HG03066 (cell line): ENCODE data around the gene TRMT61B.

Experiments
- ATAC-seq: cut with Tn5 transposase; IDR thresholded peaks from one replicate; pipeline ENCODE4 v1.9.1; 2021; ENCODE audit warnings: low read depth; ENCODE audit not compliant: unreplicated experiment

The TRMT61B gene

DNA sequence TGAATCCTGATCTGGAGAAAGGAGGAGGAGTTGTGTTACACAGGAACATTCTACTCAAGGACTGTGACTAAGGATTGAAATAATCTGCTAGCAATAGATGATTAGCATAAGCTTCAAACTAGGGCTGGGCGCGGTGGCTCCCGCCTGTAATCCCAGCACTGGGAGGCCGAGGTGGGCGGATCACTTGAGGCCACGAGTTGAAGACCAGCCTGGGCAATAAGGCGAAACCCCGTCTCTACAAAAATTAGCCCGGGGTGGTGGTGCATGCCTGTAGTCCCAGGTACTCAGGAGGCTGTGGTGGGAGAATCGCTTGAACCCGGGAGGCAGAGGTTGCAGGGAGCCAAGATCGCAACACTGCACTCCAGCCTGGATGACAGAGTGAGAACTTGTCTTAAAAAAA, 1.5 kb downstream of the TRMT61B start:
- no peak for ATAC-seq

DNA sequence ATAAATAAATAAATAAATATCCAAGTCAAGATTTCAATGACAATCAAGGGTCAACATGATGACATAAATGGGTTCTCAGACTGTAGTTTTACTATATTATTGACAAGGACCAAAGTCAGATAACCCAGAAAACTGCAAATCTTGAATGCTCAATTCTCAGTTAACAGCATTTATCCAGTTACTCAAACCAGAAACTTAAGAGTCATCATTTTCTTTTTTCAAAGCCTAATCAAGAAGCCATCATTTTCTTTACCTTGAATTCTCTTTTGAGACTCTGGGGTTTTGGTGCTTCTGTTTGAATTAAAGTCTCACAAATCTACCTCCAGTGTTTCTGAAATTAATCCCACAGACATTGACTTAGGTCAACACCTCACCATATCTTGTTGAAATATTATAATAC, 14.1 kb downstream of the TRMT61B start:
- ATAC-seq, result no peak

DNA sequence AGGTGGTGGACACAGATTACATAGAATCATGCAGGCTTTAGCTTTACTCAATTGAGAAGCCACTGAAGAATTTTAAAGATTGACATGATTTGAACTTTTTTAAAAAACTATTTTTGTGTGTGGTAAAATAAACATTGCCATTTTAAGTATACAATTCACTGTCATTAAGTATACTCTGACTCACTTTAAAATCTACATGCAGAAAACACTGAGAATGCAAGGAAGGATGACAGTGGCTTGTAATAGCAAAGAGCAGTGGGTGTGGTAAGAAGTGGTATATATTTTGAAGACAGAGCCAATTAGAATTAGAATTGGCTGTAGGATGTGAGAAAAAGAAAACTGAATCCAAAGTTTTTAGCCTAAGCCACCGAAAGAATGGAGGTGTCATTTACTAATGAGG, 14.9 kb downstream of the TRMT61B start:
- ATAC-seq, result no peak

DNA sequence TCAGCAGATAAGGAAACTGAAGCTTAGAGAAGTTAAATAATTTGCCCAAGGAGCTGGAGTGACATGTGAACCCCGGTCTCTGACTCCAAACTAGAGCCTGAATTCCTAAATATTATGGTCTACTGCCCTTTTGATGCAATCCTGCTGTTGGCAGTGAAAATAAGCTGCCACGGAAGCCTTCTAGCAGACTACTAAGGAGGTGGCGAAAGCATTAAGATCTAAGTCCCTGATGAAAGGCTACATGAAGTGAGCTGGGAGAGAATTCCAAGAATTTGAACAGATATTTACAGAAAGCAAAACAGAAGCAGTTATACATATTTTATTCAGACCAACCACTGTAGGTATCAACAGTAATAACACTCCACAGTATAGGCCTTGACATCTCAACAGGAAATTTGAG, 28.1 kb downstream of the TRMT61B start:
- no peak for ATAC-seq

DNA sequence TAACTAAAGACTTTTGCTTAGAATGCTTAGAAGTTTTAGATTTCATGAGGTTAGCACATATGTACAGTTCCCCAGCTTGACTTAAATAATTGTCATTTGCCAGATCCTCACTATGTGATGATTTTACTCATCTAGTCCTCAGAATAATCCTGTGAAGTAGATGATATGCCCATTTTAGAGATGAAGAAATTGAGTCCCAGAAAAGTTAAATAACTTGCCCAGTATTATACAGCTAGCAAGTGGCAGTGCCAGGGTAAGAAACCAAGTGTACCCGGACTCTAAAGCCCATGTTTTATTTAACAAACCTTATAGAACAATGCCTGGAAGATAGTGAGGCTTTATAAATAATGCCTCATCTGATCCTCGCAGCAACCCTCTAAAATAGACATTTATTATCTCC, 31.1 kb downstream of the TRMT61B start:
- ATAC-seq, result no peak

DNA sequence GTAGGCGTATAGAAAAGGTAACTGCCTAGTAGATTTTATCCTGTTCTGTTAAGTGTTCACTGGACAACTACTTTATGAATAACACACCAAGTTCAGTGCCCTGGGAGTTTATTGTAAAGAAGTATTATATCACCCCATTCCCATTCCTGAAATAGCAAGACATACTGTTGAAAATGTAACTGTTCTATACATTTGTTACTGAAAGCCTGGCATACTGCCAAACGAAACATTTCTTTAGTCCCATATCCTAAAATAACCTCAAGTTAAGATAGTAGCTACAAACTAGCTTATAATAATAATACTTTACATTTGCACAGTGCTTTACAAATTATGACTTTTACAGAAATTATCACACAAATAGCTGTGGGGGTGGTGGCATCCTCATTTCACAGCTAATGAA, 34.3 kb downstream of the TRMT61B start:
- no peak for ATAC-seq

DNA sequence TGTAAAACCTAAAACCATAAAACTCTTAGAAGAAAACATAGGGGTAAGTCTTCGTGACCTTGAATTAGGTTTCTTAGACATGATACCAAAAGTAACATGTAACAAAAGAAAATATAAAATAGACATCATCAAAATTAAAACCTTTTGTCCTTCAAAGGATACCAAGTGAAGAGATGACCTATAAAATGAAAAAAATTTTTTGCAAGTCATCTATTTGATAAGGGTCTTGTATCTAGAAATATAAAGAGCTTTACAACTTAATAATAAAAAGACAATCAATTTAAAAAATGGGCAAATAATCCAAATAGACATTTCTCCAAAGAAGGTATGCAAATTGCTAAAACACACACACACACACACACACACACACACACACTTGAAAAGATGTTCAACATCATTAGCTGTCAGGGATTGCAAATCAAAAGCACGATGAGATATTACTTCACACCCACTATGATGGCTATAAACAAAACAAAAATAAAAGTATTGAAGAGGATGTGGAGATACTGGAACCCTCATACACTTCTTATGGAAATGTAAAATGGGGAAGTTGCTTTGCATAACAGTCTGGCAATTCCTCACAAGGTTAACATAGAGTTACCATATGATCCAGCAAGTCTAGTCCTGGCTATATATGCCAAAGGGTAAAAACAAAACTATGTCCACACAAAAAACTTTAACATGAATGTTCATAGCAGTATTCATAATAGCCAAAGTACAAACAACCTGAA, 36.2 kb downstream of the TRMT61B start:
- ATAC-seq, result no peak

DNA sequence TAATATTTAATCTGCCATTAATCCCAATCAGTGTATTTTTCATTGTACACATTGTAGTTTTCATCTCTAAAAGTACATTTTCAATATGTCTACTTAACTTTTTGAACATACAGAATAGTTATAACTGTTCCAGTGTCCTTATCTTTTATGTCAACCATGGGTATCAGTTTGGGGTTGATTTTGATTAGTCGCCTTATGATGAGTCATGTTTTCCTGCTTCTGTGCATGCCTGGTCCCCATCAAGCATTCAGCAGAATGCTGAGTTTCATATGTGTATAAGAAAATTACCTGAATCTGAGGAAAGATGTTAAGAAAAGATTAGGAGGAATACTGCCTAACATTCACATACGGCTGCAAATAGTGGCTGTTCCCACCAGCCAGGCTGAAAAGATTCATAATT, 41.7 kb downstream of the TRMT61B start:
- no peak for ATAC-seq

DNA sequence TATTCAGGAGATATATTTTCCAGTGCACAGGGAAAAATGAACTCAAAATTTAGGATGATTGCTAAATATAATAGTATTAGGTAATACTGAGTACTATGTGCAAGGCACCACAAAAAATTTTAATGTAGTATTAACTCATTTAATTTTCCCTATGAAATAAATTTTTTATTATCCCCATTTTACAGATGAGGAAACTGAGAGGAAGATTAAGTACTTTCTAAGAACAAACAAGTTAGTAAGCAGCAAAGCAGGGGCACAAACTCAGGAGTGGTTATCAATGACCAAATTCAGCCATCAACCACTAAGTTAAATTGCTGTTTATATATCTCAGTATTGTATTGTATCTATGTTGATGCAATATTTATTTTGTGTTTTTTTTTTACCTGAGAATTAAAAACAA, 45.2 kb downstream of the TRMT61B start:
- ATAC-seq, result no peak

DNA sequence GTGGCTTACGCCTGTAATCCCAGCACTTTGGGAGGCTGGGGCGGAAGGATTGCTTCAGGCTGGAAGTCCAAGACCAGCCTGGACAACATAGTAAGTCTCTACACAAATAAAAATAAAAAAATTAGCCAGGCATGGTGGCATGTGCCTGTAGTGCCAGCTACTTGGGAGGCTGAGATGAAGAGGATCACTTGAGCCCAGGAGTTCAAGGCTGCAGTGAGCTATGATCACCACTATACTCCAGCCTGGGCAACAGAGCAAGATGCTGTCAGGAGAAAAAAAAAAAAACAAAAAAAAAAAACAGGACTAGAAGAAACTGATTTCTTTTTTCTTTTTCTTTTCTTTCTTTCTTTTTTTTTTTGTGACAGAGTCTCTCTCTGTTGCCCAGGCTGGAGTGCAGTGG, 45.9 kb downstream of the TRMT61B start:
- ATAC-seq, result no peak

DNA sequence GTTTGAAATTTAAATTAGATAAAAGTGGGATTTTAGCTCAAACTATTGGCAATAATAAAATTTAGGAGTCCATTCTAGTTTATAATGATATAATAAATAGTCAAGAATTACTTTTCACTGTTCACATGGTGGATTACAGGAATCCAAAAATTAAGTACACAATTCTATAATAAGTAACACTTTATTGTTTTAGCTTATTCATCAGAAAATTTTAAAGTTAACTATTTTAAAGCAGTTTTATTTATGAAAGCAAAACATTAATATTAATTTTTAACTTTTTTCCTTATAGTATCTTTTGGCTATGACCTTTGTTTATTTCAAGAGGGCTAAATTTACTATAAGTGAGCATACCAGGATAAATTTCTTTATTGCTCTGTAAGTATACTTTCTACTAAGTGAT, 48.1 kb downstream of the TRMT61B start:
- ATAC-seq, result no peak

DNA sequence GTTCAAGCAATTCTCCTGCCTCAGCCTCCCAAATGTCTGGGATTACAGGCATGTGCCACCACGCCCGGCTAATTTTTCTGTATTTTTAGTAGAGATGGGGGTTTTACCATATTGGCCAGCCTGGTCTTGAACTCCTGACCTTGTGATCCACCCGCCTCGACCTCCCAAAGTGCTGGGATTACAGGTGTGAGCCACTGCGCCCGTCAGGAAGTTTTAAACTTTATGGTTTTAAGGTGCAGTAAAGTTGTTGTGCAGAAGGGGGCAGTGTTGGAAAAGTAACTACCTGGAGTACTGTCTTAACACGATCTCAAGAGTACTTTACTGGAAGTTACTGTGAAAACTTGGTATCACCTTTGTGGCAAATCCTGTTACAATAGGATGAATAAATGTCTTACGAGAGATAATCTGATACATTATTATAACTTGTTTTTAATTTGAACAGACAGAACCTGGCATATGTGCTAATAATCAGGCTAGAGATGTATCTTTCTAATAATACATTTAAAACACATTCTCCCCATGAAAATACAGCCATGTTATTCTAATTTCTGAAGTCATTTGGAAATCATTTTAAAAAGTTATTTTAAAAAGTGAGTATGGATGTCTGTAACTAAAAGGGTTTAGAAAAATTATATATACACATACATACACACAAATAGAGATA, 48.7 kb downstream of the TRMT61B start:
- peak; percentile 54 for ATAC-seq

DNA sequence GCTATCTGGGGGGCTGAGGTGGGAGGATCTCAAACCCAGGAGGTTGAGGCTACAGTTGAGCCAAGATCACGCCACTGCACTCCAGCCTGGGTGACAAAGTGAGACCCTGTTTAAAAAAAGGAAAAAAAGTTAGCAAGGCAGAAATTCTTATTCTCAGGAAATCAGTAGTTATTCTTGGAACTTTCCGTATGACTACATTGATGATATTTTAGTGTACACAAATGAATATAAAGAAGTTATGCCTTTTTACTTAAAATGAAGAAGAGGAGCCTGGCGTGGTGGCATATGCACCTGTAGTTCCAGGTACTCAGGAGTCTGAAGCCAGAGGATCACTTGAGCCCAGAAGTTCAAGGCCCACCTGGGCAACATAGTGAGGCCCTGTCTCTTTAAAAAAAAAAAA, 52.1 kb downstream of the TRMT61B start:
- ATAC-seq, result no peak

DNA sequence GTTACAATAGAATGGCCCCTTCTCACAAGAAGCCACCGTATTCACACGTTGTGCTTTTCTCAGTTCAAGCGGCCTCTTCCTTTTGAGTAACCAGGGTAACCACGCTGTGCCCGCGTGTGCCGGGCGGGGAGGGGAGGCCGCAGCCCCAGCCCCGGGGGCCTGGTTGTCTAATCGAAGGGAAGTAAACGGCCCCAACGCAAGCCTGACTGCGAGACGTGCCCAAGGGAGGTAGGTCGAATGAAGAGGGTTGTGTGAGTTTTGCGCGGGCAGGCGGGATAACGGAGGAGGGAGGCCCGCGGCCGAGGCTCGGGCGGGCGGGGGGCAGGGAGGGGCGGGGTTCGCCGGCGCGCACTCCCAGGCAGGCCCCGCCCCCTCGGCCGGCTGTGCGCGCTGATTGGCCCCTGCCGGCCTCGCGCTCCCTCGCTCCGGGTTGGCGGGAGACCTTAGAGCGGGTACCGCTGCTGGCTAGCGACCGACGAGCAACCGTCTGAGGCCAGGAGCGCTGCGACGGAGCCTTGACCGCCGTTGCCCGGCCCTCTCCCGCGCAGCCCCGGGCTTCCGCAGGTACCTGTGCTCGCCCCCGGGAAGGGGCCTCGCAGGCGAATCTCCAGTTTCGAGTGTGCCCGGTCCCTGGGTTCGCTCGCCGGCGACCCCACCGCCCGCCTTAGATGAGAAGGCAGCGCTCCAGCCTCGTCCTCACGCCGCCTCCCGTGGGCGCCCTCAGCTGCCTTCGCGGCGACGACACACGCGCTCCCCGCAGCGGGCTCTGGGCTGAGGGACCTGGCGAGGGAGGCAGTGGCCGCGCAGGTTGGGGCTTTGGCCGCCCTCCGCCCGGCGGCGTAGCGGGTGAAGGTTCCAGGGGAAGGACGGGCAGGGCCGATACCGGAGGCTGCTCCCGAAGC, 59.5 kb downstream of the TRMT61B start, which contains the start of gene SPDYA:
Gene SPDYA (plus strand): TSS at position 451 of the 902 bp plus-strand sequence. CDS start 5,181 bp downstream, outside the sequence.
- peak; percentile 76 for ATAC-seq

DNA sequence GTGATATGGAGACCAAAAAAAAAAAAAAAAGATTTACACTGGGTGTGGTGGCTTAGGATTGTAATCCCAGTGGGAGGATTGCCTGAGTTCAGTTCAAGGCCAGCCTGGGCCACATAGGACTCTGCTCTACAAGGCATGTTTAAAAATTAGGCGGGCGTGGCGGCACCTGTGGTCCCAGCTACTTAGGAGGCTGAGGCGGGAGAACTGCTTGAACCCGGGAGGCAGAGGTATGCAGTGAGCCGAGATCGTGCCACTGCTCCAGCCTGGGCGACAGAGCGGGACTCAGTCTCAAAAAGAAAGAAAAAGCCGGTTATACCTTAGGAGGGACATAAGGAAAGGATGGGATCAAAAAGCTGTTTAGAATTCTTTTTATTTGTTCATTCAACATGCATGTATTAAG, 60.2 kb downstream of the TRMT61B start:
- no peak for ATAC-seq

DNA sequence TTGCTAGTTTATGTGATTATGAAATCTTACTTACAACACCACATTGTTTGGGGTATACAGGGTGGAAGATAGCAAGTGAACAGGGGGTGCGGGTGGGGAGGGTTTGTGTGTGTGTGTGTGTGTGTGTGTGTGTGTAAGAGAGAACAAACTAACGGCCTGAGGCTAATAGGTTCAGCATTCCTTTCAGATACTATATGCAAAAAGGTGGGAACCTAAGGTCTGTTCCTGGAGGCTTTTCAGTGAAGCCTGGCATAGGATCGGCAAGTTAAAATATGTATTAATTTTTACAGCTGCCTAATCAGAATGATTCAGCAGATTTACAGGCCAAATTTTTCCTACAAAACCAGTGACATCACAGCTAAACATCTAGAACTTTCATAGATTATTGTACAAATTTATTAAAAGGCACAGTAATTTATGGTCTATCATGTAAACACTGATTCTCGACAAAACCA, 67.1 kb downstream of the TRMT61B start:
- ATAC-seq, result no peak

DNA sequence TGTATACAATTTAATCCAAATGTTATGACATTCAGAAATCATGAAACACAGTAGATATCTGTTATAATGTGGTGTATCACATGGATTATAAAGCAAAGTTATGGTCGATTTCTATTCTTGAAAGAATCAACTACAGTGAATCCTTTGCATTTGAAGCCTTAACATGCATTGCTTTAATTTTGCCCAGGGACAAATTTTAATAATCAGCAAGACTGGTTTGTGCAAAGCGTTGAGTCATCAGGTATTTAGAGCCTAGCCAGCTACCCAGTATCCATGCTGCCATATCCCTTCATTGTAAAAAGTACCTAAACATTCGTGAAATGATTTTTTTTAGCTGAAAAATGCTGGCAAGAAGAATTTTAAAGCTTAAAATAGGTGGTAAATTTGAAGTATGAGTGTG, 68.4 kb downstream of the TRMT61B start:
- ATAC-seq, result no peak
